HCT116 (cell line): ENCODE measurements around the gene ZNF30.

Source experiments
- EGR1 ChIP-seq: IDR thresholded peaks from 2 replicates; pipeline ENCODE4 v1.6.1; 2012; ENCODE audit warnings: low read depth
- POLR2A ChIP-seq: IDR thresholded peaks from 2 replicates; pipeline ENCODE4 v1.7.0; 2011; ENCODE audit warnings: borderline replicate concordance; ENCODE audit not compliant: insufficient read depth, insufficient read length; ENCODE audit errors: extremely low read depth
- POLR2AphosphoS5 ChIP-seq: IDR thresholded peaks from 2 replicates; pipeline ENCODE4 v1.6.1; 2011; ENCODE audit warnings: mild to moderate bottlenecking, low read depth, low read length, moderate library complexity
- RAD21 ChIP-seq: IDR thresholded peaks from 2 replicates; pipeline ENCODE4 v1.6.1; 2012; ENCODE audit warnings: low read depth, mild to moderate bottlenecking
- SIN3A ChIP-seq: IDR thresholded peaks from 2 replicates; pipeline ENCODE4 v1.6.1; 2012; ENCODE audit warnings: low read depth
- ZNF274 ChIP-seq: fragments of 200-500 bp; sonication (Bioruptor generic); IDR thresholded peaks from 2 replicates; pipeline ENCODE4 v1.6.1; 2014; ENCODE audit warnings: mild to moderate bottlenecking, low read depth, low read length, inconsistent platforms
- TF ChIP-seq, protein P1 (sequence below): IDR thresholded peaks from 2 replicates; pipeline ENCODE4 v1.6.1; 2012; ENCODE audit warnings: low read depth
- TF ChIP-seq, protein P2 (sequence below), 3 experiments: fragments of 200-600 bp in 1 of 3; sonication (generic) in 1 of 3; IDR thresholded peaks in 2 of 3; conservative IDR thresholded peaks in 1 of 3; 2 replicates each; pipeline ENCODE4 v1.5.1; 2012 to 2017; ENCODE audit warnings: low read depth in 2 of 3, low read length in 2 of 3, antibody characterized with exemption in 1 of 3, borderline replicate concordance in 1 of 3, control low read depth in 1 of 3, mild to moderate bottlenecking in 1 of 3, mixed read lengths in 1 of 3, mixed run types in 1 of 3, moderate library complexity in 1 of 3; ENCODE audit not compliant: insufficient read depth in 1 of 3
- TF ChIP-seq, protein P3 (sequence below): IDR thresholded peaks from 2 replicates; pipeline ENCODE4 v1.6.1; 2012
- TF ChIP-seq, protein P4 (sequence below): IDR thresholded peaks from 2 replicates; pipeline ENCODE4 v1.6.1; 2012

DNA sequence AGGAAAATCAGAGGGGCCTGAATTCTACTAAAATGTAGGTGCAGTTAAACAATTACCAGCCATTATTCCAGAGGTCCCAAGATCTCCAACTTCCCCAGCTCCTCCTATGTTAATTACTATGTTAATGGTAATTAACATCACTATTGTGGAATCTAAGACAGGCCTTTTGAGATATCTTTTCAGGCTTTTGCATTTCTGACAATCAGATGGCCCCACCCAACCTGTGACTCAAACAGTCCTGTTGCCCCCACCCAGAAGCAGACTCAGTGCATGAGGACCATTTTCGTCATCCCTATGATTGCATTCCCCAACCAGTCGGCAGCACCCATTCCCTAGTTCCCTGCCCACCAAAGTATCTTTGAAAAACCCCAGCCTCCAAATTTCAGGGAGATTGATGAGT lies 8.5 kb upstream of the ZNF30 start:
- TF ChIP-seq, protein P1, sequence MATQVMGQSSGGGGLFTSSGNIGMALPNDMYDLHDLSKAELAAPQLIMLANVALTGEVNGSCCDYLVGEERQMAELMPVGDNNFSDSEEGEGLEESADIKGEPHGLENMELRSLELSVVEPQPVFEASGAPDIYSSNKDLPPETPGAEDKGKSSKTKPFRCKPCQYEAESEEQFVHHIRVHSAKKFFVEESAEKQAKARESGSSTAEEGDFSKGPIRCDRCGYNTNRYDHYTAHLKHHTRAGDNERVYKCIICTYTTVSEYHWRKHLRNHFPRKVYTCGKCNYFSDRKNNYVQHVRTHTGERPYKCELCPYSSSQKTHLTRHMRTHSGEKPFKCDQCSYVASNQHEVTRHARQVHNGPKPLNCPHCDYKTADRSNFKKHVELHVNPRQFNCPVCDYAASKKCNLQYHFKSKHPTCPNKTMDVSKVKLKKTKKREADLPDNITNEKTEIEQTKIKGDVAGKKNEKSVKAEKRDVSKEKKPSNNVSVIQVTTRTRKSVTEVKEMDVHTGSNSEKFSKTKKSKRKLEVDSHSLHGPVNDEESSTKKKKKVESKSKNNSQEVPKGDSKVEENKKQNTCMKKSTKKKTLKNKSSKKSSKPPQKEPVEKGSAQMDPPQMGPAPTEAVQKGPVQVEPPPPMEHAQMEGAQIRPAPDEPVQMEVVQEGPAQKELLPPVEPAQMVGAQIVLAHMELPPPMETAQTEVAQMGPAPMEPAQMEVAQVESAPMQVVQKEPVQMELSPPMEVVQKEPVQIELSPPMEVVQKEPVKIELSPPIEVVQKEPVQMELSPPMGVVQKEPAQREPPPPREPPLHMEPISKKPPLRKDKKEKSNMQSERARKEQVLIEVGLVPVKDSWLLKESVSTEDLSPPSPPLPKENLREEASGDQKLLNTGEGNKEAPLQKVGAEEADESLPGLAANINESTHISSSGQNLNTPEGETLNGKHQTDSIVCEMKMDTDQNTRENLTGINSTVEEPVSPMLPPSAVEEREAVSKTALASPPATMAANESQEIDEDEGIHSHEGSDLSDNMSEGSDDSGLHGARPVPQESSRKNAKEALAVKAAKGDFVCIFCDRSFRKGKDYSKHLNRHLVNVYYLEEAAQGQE = no peak
- TF ChIP-seq POLR2AphosphoS5 = no peak
- TF ChIP-seq, protein P2, sequence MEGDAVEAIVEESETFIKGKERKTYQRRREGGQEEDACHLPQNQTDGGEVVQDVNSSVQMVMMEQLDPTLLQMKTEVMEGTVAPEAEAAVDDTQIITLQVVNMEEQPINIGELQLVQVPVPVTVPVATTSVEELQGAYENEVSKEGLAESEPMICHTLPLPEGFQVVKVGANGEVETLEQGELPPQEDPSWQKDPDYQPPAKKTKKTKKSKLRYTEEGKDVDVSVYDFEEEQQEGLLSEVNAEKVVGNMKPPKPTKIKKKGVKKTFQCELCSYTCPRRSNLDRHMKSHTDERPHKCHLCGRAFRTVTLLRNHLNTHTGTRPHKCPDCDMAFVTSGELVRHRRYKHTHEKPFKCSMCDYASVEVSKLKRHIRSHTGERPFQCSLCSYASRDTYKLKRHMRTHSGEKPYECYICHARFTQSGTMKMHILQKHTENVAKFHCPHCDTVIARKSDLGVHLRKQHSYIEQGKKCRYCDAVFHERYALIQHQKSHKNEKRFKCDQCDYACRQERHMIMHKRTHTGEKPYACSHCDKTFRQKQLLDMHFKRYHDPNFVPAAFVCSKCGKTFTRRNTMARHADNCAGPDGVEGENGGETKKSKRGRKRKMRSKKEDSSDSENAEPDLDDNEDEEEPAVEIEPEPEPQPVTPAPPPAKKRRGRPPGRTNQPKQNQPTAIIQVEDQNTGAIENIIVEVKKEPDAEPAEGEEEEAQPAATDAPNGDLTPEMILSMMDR (IDR thresholded peaks at IDR 0.05 in 2 of 3, conservative IDR thresholded peaks at IDR 0.05 in 1 of 3; ENCODE audit: borderline replicate concordance in 1 of 3, insufficient read depth in 1 of 3, low read depth in 2 of 3, low read length in 2 of 3) = no peak
- no peak for TF ChIP-seq EGR1
- TF ChIP-seq, protein P3, sequence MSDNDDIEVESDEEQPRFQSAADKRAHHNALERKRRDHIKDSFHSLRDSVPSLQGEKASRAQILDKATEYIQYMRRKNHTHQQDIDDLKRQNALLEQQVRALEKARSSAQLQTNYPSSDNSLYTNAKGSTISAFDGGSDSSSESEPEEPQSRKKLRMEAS = no peak
- TF ChIP-seq POLR2A = no peak
- TF ChIP-seq SIN3A = no peak
- TF ChIP-seq, protein P4, sequence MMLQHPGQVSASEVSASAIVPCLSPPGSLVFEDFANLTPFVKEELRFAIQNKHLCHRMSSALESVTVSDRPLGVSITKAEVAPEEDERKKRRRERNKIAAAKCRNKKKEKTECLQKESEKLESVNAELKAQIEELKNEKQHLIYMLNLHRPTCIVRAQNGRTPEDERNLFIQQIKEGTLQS = no peak
- no peak for TF ChIP-seq ZNF274
- no peak for TF ChIP-seq RAD21
